ENCODE measurements around the gene SSR3. TPM values are rescaled to one million over a fixed set of nuclear protein-coding genes. Genes with fewer than 3 reads are reported as not detected.

SSR3 gene
- total and polyA plus RNA-seq, 9 of the 15 experiments (the other 6 are each of a cell fraction or from before 2014, with no cell fraction given) = 104 to 464 (median 307) TPM

DNA sequence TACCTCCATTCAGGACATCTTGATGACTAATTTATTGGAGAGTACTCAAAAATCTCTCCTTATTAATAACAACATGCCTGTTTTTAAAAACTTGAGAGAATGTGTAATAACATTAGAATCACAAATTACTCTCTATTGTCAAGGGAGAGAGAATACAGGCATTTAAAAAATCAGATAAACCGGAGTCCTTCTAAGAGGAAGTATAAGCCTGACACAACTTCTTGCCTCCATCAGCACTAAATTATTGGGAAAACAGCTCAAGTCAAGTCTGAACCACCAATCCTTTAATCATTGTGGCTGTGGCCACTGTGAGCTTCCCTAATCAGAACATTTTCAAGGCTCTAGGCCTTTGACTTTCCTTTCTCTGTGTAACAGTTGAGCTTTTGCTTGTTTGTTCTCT lies 38.0 kb downstream of the SSR3 start:
- Histone ChIP-seq H3K27ac (ENCODE audit: extremely low read depth, low read depth, low read length) (no peak overlapping the region), H3K9me1 (ENCODE audit: control insufficient read depth, insufficient read depth, low read length) (no peaks in the 10 kb centered on the region), H3K27me3 (ENCODE audit: control insufficient read depth in 2 of 2, insufficient read depth in 2 of 2, low read length in 2 of 2) (no peaks in the 10 kb centered on the region; a peak in 2 of 5 replicates), H3K79me2 (ENCODE audit: control insufficient read depth, insufficient read depth, low read length) (no peaks in the 10 kb centered on the region), H4K20me1 (replicated peaks; ENCODE audit: control insufficient read depth, insufficient read depth, low read length) (no peaks in the 10 kb centered on the region), H2AFZ (ENCODE audit: low read depth, low read length) (no peak overlapping the region), H3K4me3 (no peak overlapping the region), H3K4me2 (ENCODE audit: insufficient read depth, low read length) (no peak overlapping the region), H3K36me3 (ENCODE audit: control insufficient read depth, insufficient read depth, low read length) (no peaks in the 10 kb centered on the region), H3K9ac (ENCODE audit: insufficient read depth in 1 of 2, low read depth in 2 of 2, low read length in 2 of 2) (no peak overlapping the region), H3K4me1 (replicated peaks in 1 of 2; ENCODE audit: control insufficient read depth in 2 of 2, insufficient read depth in 2 of 2, low read length in 2 of 2) (no peaks in the 10 kb centered on the region; a peak in 1 of 5 replicates), H3K9me3 (replicated peaks; ENCODE audit: control insufficient read depth, insufficient read depth, low read depth, low read length) (no peaks in the 10 kb centered on the region)
- BruUV-seq (replicated peaks) = no TSS peak
- in situ Hi-C loops (cut with MboI) = loop anchor here (25.0 kb wide), 1 partner anchor 355 kb away; no protein-coding TSS in a partner anchor
- CTCF ChIA-PET (ENCODE audit: low intra/inter-chr PET ratio) = no interaction called here
- intact Hi-C loops (cut with micrococcal nuclease) = no loop called here
- no peak for DNase-seq (ENCODE audit: extremely low read depth in 1 of 4, low spot score in 3 of 4)
- 0% methylated on average over 1 of the region's 1 CpG for whole genome bisulfite sequencing (ENCODE audit: insufficient coverage, low coverage, missing lambda C conversion rate)
- FAIRE-seq = no peak
- TF ChIP-seq, protein P1, sequence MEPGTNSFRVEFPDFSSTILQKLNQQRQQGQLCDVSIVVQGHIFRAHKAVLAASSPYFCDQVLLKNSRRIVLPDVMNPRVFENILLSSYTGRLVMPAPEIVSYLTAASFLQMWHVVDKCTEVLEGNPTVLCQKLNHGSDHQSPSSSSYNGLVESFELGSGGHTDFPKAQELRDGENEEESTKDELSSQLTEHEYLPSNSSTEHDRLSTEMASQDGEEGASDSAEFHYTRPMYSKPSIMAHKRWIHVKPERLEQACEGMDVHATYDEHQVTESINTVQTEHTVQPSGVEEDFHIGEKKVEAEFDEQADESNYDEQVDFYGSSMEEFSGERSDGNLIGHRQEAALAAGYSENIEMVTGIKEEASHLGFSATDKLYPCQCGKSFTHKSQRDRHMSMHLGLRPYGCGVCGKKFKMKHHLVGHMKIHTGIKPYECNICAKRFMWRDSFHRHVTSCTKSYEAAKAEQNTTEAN (CRISPR knock-in tag; IDR thresholded peaks at IDR 0.05) = no peak
- TF ChIP-seq PYGO2 (tag; IDR thresholded peaks at IDR 0.05) = no peak
- TF ChIP-seq STAG1 (CRISPR knock-in tag; IDR thresholded peaks at IDR 0.05; ENCODE audit: borderline replicate concordance) = no peak
- TF ChIP-seq SMAD3 (CRISPR knock-in tag; conservative IDR thresholded peaks at IDR 0.05) = no peak
- no peak for TF ChIP-seq CBFB (CRISPR knock-in tag; IDR thresholded peaks at IDR 0.05)
- no peak for TF ChIP-seq C11orf30 (IDR thresholded peaks at IDR 0.05; ENCODE audit: low read depth)
- no peak for TF ChIP-seq PML (IDR thresholded peaks at IDR 0.05; ENCODE audit: low read length)
- TF ChIP-seq, protein P2, sequence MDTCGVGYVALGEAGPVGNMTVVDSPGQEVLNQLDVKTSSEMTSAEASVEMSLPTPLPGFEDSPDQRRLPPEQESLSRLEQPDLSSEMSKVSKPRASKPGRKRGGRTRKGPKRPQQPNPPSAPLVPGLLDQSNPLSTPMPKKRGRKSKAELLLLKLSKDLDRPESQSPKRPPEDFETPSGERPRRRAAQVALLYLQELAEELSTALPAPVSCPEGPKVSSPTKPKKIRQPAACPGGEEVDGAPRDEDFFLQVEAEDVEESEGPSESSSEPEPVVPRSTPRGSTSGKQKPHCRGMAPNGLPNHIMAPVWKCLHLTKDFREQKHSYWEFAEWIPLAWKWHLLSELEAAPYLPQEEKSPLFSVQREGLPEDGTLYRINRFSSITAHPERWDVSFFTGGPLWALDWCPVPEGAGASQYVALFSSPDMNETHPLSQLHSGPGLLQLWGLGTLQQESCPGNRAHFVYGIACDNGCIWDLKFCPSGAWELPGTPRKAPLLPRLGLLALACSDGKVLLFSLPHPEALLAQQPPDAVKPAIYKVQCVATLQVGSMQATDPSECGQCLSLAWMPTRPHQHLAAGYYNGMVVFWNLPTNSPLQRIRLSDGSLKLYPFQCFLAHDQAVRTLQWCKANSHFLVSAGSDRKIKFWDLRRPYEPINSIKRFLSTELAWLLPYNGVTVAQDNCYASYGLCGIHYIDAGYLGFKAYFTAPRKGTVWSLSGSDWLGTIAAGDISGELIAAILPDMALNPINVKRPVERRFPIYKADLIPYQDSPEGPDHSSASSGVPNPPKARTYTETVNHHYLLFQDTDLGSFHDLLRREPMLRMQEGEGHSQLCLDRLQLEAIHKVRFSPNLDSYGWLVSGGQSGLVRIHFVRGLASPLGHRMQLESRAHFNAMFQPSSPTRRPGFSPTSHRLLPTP (IDR thresholded peaks at IDR 0.05; ENCODE audit: borderline replicate concordance, extremely low read depth, insufficient read length) = no peak
- TF ChIP-seq, protein P3, sequence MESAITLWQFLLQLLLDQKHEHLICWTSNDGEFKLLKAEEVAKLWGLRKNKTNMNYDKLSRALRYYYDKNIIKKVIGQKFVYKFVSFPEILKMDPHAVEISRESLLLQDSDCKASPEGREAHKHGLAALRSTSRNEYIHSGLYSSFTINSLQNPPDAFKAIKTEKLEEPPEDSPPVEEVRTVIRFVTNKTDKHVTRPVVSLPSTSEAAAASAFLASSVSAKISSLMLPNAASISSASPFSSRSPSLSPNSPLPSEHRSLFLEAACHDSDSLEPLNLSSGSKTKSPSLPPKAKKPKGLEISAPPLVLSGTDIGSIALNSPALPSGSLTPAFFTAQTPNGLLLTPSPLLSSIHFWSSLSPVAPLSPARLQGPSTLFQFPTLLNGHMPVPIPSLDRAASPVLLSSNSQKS (CRISPR knock-in tag; IDR thresholded peaks at IDR 0.05) = no peak
- no peak for TF ChIP-seq SRSF9 (IDR thresholded peaks at IDR 0.05; ENCODE audit: borderline replicate concordance, low read depth, low read length)
- TF ChIP-seq ZSCAN32 (CRISPR knock-in tag; IDR thresholded peaks at IDR 0.05) = no peak
- TF ChIP-seq MCM5 (IDR thresholded peaks at IDR 0.05; ENCODE audit: low read depth) = no peak
- POLR2A ChIA-PET = interaction anchor here (0.6 to 1.6 kb wide), 3 partner anchors 8 to 38 kb away, joined by 3 to 4 read pairs (median 4); partner anchors contain the start of gene SSR3
- no peak for ATAC-seq
